DOHH2 (cell line): ENCODE results near the gene DOCK1.

Source experiments
- EZH2phosphoT487 ChIP-seq: fragments of 200-600 bp; sonication (generic); IDR thresholded peaks from 2 replicates; pipeline ENCODE4 v1.6.1; 2017; ENCODE audit warnings: borderline replicate concordance, mild to moderate bottlenecking, antibody characterized with exemption, low read length, moderate library complexity, mixed read lengths
- TF ChIP-seq, protein P1 (sequence below): fragments of 200-600 bp; sonication (generic); IDR thresholded peaks from one replicate; pipeline ENCODE4 v1.5.1; 2014; ENCODE audit warnings: antibody characterized with exemption, mild to moderate bottlenecking, low read depth, low read length; ENCODE audit not compliant: poor library complexity, severe bottlenecking

GRCh38 chr10:127259347-127259746 is 354.1 kb downstream of the DOCK1 start:
- TF ChIP-seq, protein P1, sequence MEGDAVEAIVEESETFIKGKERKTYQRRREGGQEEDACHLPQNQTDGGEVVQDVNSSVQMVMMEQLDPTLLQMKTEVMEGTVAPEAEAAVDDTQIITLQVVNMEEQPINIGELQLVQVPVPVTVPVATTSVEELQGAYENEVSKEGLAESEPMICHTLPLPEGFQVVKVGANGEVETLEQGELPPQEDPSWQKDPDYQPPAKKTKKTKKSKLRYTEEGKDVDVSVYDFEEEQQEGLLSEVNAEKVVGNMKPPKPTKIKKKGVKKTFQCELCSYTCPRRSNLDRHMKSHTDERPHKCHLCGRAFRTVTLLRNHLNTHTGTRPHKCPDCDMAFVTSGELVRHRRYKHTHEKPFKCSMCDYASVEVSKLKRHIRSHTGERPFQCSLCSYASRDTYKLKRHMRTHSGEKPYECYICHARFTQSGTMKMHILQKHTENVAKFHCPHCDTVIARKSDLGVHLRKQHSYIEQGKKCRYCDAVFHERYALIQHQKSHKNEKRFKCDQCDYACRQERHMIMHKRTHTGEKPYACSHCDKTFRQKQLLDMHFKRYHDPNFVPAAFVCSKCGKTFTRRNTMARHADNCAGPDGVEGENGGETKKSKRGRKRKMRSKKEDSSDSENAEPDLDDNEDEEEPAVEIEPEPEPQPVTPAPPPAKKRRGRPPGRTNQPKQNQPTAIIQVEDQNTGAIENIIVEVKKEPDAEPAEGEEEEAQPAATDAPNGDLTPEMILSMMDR: no peak
- TF ChIP-seq EZH2phosphoT487: no peak
